Naive thymus-derived CD4-positive, alpha-beta T cell (primary cell): ENCODE measurements around the gene PLA2G2E. TPM values are rescaled to one million over a fixed set of nuclear protein-coding genes. Genes with fewer than 3 reads are reported as not detected.
A peak's percentile ranks its signal among the peaks of the same experiment; 100 is the strongest.
"Not testable (repeated sequence)": the region's sequence is repeated elsewhere in the genome, so short reads cannot be mapped to it uniquely, and the experiment has no call there.

Source experiments
- ATAC-seq: fragments of 150-1000 bp; cut with Tn5 transposase; 2 replicates; pipeline ENCODE4 v1.10.0; 2021; ENCODE audit warnings: mild to moderate bottlenecking, moderate library complexity
- CTCF ChIA-PET: fragments of 350-600 bp; sonication (Branson Sonifier 250); formaldehyde crosslinking; loops from one replicate; lab custom pipeline; 2021; ENCODE audit warnings: antibody characterized with exemption; lab: Charles Lee
- POLR2A ChIA-PET: fragments of 350-600 bp; sonication (Branson Sonifier 250); formaldehyde crosslinking; loops from one replicate; lab custom pipeline; 2021; ENCODE audit warnings: antibody characterized with exemption, inconsistent platforms; lab: Charles Lee
- DNase-seq, 9 donors: peaks; one replicate each; pipeline versions ENCODE4 v3.0.0 to v3.0.0-alpha.2; 2020 to 2022; ENCODE audit warnings: mixed read lengths in 1 of 9
- H3K27ac ChIP-seq: one replicate; pipeline ENCODE4 v1.7.0; 2013; ENCODE audit warnings: mild to moderate bottlenecking, low read depth, low read length, moderate library complexity
- H3K27me3 ChIP-seq, 2 donors: one replicate each; pipeline ENCODE4 v1.7.0; 2013; ENCODE audit warnings: low read length in 2 of 2, mild to moderate bottlenecking in 2 of 2, moderate library complexity in 2 of 2; ENCODE audit not compliant: control insufficient read depth in 2 of 2, insufficient read depth in 2 of 2
- H3K36me3 ChIP-seq, 3 experiments: 1 replicate in 2 of 3; 2 replicates in 1 of 3; pipeline ENCODE4 v1.7.0; 2013; ENCODE audit warnings: low read length in 3 of 3, mild to moderate bottlenecking in 3 of 3, moderate library complexity in 1 of 3; ENCODE audit not compliant: insufficient read depth in 3 of 3, control insufficient read depth in 2 of 3
- H3K4me1 ChIP-seq, 2 donors: one replicate each; pipeline ENCODE4 v1.7.0; 2013; ENCODE audit warnings: low read length in 2 of 2, mild to moderate bottlenecking in 2 of 2, moderate library complexity in 1 of 2; ENCODE audit not compliant: control insufficient read depth in 2 of 2, insufficient read depth in 2 of 2
- H3K4me3 ChIP-seq: 2 replicates; pipeline ENCODE4 v1.7.0; 2013; ENCODE audit warnings: mild to moderate bottlenecking, low read length
- H3K9me3 ChIP-seq, 3 experiments: 1 replicate in 2 of 3; 2 replicates in 1 of 3; pipeline ENCODE4 v1.7.0; 2013; ENCODE audit warnings: low read length in 3 of 3; ENCODE audit not compliant: control insufficient read depth in 2 of 3
- H3K27ac Mint-ChIP-seq, 9 donors: one replicate each; pipeline ENCODE4 v1.8.0; 2020 to 2022; ENCODE audit warnings: mixed read lengths in 9 of 9, mild to moderate bottlenecking in 8 of 9, moderate library complexity in 5 of 9, inconsistent platforms in 2 of 9
- H3K27me3 Mint-ChIP-seq, 5 donors: one replicate each; pipeline ENCODE4 v1.8.0; 2021 to 2022; ENCODE audit warnings: mixed read lengths in 5 of 5, mild to moderate bottlenecking in 1 of 5
- H3K36me3 Mint-ChIP-seq, 5 donors: one replicate each; pipeline ENCODE4 v1.8.0; 2020 to 2022; ENCODE audit warnings: mixed read lengths in 5 of 5, mild to moderate bottlenecking in 3 of 5, inconsistent platforms in 1 of 5
- H3K4me1 Mint-ChIP-seq, 7 donors: one replicate each; pipeline ENCODE4 v1.8.0; 2020 to 2022; ENCODE audit warnings: mixed read lengths in 7 of 7, mild to moderate bottlenecking in 3 of 7, inconsistent platforms in 1 of 7
- H3K4me3 Mint-ChIP-seq, 10 donors: one replicate each; pipeline ENCODE4 v1.8.0; 2020 to 2022; ENCODE audit warnings: mild to moderate bottlenecking in 10 of 10, mixed read lengths in 10 of 10, moderate library complexity in 6 of 10, inconsistent platforms in 2 of 10
- H3K9me3 Mint-ChIP-seq, 11 donors: one replicate each; pipeline ENCODE4 v1.8.0; 2020 to 2022; ENCODE audit warnings: mixed read lengths in 11 of 11, mild to moderate bottlenecking in 4 of 11, inconsistent platforms in 1 of 11, moderate library complexity in 1 of 11
- intact Hi-C, 2 donors: fragments of 100-400 bp; cut with micrococcal nuclease; formaldehyde crosslinking; loops; one replicate each; pipeline ENCODE4 v1.15.1; 2023
- polyA plus RNA-seq, 2 donors: library from polyadenylated mRNA; unstranded; fragments of 300-500 nt; fragmentation: Illumina TruSeq; gene quantifications; one replicate each; pipeline ENCODE4 v1.2.3, GENCODE V29; 2021
- total RNA-seq, 6 experiments: library from RNA in 5 of 6; stranded (reverse) in 5 of 6; gene quantifications; 1 replicate in 5 of 6; 2 replicates in 1 of 6; pipeline ENCODE4 v1.2.3 and lab custom pipeline; 2021 to 2026

PLA2G2E gene
- total and polyA plus RNA-seq, 7 experiments from 2014 or later: not detected

DNA sequence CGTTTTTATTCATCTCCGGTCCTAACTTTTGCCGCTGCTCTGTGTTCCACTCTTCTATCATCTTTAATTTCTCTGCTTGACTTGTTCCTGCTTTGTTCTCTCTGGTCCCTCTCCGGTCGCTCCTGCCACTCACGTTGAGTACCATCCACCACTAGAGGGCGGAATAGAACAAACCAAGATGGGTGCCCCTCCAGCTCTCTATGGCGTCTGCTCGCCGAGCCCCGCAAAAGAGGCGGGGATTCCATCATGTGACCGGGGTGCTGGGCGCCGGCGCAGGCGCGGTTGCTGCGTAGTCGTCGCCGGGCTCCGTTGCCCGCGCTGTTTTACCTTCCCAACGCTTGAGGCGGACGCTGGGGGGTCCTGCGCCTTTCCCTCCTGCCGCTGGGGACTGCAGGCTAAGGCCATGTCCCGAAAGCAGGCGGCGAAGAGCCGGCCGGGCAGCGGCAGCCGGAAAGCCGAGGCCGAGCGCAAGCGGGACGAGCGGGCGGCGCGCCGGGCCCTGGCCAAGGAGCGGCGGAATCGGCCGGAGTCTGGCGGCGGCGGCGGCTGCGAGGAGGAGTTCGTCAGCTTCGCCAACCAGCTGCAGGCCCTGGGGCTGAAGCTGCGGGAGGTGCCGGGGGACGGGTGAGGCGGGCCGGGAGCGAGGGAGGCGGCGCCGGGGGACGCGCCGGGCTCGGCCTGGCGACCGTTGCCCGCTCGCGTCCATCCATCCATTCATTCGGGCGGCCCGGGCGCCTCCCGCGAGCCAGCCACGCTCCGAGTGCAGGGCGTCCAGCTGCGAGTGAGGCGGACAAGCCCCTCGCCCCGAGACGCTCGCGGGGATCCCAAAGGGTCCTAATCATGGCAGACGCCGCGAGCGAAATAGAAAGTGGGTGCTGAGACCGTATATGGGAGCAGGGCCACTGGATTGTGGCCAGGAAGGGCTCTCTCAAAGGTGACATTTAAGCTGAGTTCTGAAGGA, 41.0 kb downstream of the PLA2G2E start, which contains the start of gene OTUD3:
Gene OTUD3 (plus strand): TSS at position 285 of the 961 bp plus-strand sequence. CDS start 119 bp downstream, at position 404.
- ATAC-seq (peak; percentile 100), DNase-seq (peak; percentile 87 to 97 (median 96))
- intact Hi-C loops: loop anchor here (1.0 to 10.0 kb wide), 11 partner anchors 80 to 1900 kb away; partner anchors contain the start of genes CAPZB (in 1 of the 2), HTR6 (in 1 of the 2), MUL1 (in 1 of the 2) and PINK1 (in 1 of the 2)
- Histone ChIP-seq H3K36me3 (no peaks in the 10 kb centered on the region), H3K4me3 (peak within 1 kb of the TSS; percentile 66), H3K9me3 (no peaks in the 10 kb centered on the region), H3K27ac (peak within 1 kb of the TSS; percentile 82), H3K27me3 (no peaks in the 10 kb centered on the region), H3K4me1 (peaks cover 15 to 23% of the 10 kb centered on the region in 2 donors)
- H3K27me3 Mint-ChIP-seq: peaks cover 0 to 15% (median 6%) of the 10 kb centered on the region in 5 donors
- no peaks in the 10 kb centered on the region for H3K36me3 Mint-ChIP-seq
- CTCF ChIA-PET: interaction anchor here (0.7 to 1.3 kb wide), 4 partner anchors 8 to 269 kb away, joined by 3 to 4 read pairs (median 4); no protein-coding TSS in a partner anchor
- POLR2A ChIA-PET: interaction anchor here (1.1 to 1.5 kb wide), 2 partner anchors 12 to 222 kb away, joined by 3 to 5 read pairs; no protein-coding TSS in a partner anchor
- peaks cover 20 to 50% (median 47%) of the 10 kb centered on the region in 7 donors for H3K4me1 Mint-ChIP-seq
- H3K9me3 Mint-ChIP-seq: peaks cover 0 to 3% (median 0%) of the 10 kb centered on the region in 11 donors
- peak within 1 kb of the TSS; percentile 77 to 95 (median 88) for H3K4me3 Mint-ChIP-seq
- H3K27ac Mint-ChIP-seq: peak within 1 kb of the TSS; percentile 3 to 88 (median 75)

DNA sequence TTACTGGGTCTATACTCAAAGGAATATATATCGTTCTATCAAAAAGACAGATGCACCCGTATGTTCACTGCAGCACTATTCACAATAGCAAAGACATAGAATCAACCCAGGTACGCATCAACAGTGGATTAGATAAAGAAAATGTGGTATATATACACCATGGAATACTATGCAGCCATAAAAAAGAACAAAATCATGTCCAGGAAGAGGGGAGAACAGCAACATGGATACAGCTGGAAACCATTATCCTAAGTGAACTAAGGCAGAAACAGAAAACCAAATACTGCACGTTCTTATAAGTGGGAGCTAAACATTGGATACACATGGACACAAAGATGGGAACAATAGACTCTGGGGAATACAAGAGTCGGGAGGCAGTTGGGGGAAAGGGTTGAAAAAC, 42.6 kb downstream of the PLA2G2E start:
- POLR2A ChIA-PET: not testable (repeated sequence)
- intact Hi-C loops: loop anchor here (5.0 to 10.0 kb wide), 4 partner anchors 79 to 754 kb away; partner anchors contain the start of genes HTR6 (in 1 of the 2) and PINK1 (in 1 of the 2)

DNA sequence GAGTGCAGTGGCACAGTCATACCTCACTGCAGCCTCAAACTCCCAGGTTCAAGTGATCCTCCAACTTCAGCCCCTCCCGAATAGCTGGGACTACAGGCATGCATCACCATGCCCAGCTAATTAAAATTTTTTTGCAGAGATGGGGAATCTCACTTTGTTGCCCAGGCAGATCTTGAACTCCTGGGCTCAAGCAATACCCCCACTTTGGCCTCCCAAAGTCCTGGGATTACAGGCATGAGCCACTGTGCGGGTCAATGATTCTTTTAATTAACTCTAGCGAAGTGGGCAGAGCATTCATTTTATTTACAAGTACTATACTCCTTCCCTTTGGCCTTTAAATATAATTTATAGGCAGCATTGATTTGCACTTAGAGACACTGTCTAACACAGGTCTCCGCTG, 43.8 kb downstream of the PLA2G2E start:
- intact Hi-C loops: loop anchor here (5.0 to 10.0 kb wide), 4 partner anchors 77 to 755 kb away; partner anchors contain the start of genes HTR6 (in 1 of the 2) and PINK1 (in 1 of the 2)

More for the DNA sequence above, 42.6 kb downstream of the PLA2G2E start:
- H3K27ac Mint-ChIP-seq, H3K4me3 ChIP-seq, H3K36me3 ChIP-seq, H3K9me3 ChIP-seq, ATAC-seq, H3K27me3 ChIP-seq, H3K27ac ChIP-seq, DNase-seq, H3K9me3 Mint-ChIP-seq, H3K36me3 Mint-ChIP-seq: not testable (repeated sequence)
- CTCF ChIA-PET: interaction anchor here (0.6 kb wide), 1 partner anchor 340 kb away, joined by 3 read pairs; no protein-coding TSS in a partner anchor
- Mint-ChIP-seq H3K4me1 (peaks cover 20 to 40% (median 37%) of the 10 kb centered on the region in 7 donors), H3K27me3 (peaks cover under 1 to 24% (median 14%) of the 10 kb centered on the region in 5 donors), H3K4me3 (peak overlapping the region in 3 of 10 donors; percentile 13 to 57 (median 30))
- H3K4me1 ChIP-seq: peaks cover 15 to 23% of the 10 kb centered on the region in 2 donors

DNA sequence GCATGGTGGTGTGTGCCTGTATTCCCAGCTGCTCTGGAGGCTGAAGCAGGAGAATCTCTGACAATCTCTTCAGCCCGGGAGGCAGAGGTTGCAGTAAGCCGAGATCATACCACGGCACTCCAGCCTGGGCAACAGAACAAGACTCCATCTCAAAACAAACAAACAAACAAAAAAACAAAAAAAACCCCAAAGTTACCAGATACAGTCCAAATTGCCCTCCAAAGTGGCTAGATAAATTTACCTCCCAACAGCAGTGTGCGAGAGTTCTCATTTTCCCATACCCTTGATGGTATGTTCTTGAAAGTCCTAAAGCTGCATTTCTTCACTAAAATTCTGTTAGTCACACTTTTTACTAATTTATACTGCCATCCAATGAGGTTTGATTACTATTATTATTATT, 44.2 kb downstream of the PLA2G2E start:
- Mint-ChIP-seq H3K4me1 (peaks cover 14 to 25% (median 21%) of the 10 kb centered on the region in 7 donors), H3K27me3 (peaks cover 3 to 38% (median 21%) of the 10 kb centered on the region in 5 donors), H3K4me3 (no peak overlapping the region), H3K9me3 (peaks cover 0 to 3% (median 0%) of the 10 kb centered on the region in 11 donors), H3K36me3 (no peaks in the 10 kb centered on the region), H3K27ac (no peak overlapping the region)
- POLR2A ChIA-PET: no interaction called here
- intact Hi-C loops: no loop called here
- H3K36me3 ChIP-seq: no peaks in the 10 kb centered on the region
- DNase-seq (no peak), ATAC-seq (no peak)
- no peak overlapping the region for H3K27ac ChIP-seq
- no peak overlapping the region for H3K4me3 ChIP-seq
- no peaks in the 10 kb centered on the region for H3K9me3 ChIP-seq
- CTCF ChIA-PET: interaction anchor here (1.0 kb wide), 1 partner anchor 117 kb away, joined by 4 read pairs; no protein-coding TSS in a partner anchor
- H3K27me3 ChIP-seq: no peaks in the 10 kb centered on the region
- H3K4me1 ChIP-seq: peaks cover 10 to 17% of the 10 kb centered on the region in 2 donors

More for the DNA sequence above, 43.8 kb downstream of the PLA2G2E start:
- Mint-ChIP-seq H3K9me3 (peaks cover 0 to 3% (median 0%) of the 10 kb centered on the region in 11 donors), H3K4me3 (no peak overlapping the region), H3K27me3 (peaks cover 3 to 35% (median 19%) of the 10 kb centered on the region in 5 donors), H3K4me1 (peaks cover 14 to 29% (median 26%) of the 10 kb centered on the region in 7 donors), H3K27ac (no peak overlapping the region), H3K36me3 (no peaks in the 10 kb centered on the region)
- Histone ChIP-seq H3K4me3 (no peak overlapping the region), H3K36me3 (no peaks in the 10 kb centered on the region), H3K27ac (no peak overlapping the region), H3K9me3 (no peaks in the 10 kb centered on the region), H3K27me3 (no peaks in the 10 kb centered on the region), H3K4me1 (peaks cover 15 to 17% of the 10 kb centered on the region in 2 donors)
- ATAC-seq (no peak), DNase-seq (no peak)
- ChIA-PET POLR2A (no interaction called here), CTCF (interaction anchor here (1.0 kb wide), 1 partner anchor 117 kb away, joined by 4 read pairs; no protein-coding TSS in a partner anchor)

DNA sequence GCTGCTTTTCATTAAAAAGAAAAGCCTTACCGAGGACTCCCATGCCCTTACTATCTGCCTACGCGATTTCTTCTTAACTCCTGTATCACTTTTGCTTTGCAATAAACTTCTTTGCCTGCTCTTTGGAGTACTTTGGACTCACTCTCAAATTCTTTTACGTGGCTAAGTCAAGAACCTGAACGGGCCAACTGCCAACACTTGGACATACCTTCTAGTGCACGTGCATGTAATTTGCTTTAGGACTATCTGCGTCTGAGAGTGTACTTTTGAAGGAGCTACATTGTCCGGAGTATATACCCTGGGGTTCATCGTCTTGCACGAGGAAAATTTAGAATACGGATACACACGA, 44.8 kb downstream of the PLA2G2E start:
- peaks cover 0 to 3% (median 0%) of the 10 kb centered on the region in 11 donors for H3K9me3 Mint-ChIP-seq
- ATAC-seq (no peak), DNase-seq (no peak)
- intact Hi-C loops: no loop called here
- Histone ChIP-seq H3K9me3 (no peaks in the 10 kb centered on the region), H3K4me3 (no peak overlapping the region), H3K27me3 (peaks cover 0 to 2% of the 10 kb centered on the region in 2 donors), H3K27ac (no peak overlapping the region), H3K36me3 (no peaks in the 10 kb centered on the region), H3K4me1 (peaks cover 7 to 11% of the 10 kb centered on the region in 2 donors)
- H3K36me3 Mint-ChIP-seq: no peaks in the 10 kb centered on the region
- H3K4me1 Mint-ChIP-seq: peaks cover 9 to 18% (median 15%) of the 10 kb centered on the region in 7 donors
- ChIA-PET CTCF (no interaction called here), POLR2A (no interaction called here)
- peaks cover 3 to 39% (median 21%) of the 10 kb centered on the region in 5 donors for H3K27me3 Mint-ChIP-seq
- H3K4me3 Mint-ChIP-seq: no peak overlapping the region
- no peak overlapping the region for H3K27ac Mint-ChIP-seq
